ENCODE results near the gene RNASE2.
A peak's percentile ranks its signal among the peaks of the same experiment; 100 is the strongest.
"Not testable (repeated sequence)": the region's sequence is repeated elsewhere in the genome, so short reads cannot be mapped to it uniquely, and the experiment has no call there.

The RNASE2 gene

GRCh38 chr14:20982646-20983369 lies 27.5 kb downstream of the RNASE2 start:
- DNase-seq, result no peak

GRCh38 chr14:20985650-20986049 lies 30.4 kb downstream of the RNASE2 start:
- DNase-seq, result not testable (repeated sequence)

GRCh38 chr14:20986811-20987210 lies 31.5 kb downstream of the RNASE2 start:
- DNase-seq, result no peak

GRCh38 chr14:20988717-20989470 lies 33.6 kb downstream of the RNASE2 start:
- no peak for DNase-seq

GRCh38 chr14:20989471-20989786 lies 34.1 kb downstream of the RNASE2 start:
- no peak for DNase-seq

GRCh38 chr14:20989787-20990600 lies 34.7 kb downstream of the RNASE2 start, which contains the start of gene METTL17:
TSS of gene METTL17 (plus strand) at chr14:20989980. CDS start at chr14:20990003, 23 bp downstream.
- DNase-seq, result peak; percentile 60 to 70 (median 68)

- DNase-seq, result no peak
Measured at GRCh38 chr14:20996521-20996920, 41.2 kb downstream of the RNASE2 start.

GRCh38 chr14:20997115-20997514 lies 41.8 kb downstream of the RNASE2 start:
- no peak for DNase-seq

GRCh38 chr14:20997564-20997963 lies 42.3 kb downstream of the RNASE2 start:
- no peak for DNase-seq

GRCh38 chr14:20998139-20998538 lies 42.9 kb downstream of the RNASE2 start:
- DNase-seq, result no peak

- no peak for DNase-seq
Measured at GRCh38 chr14:20998674-20999366, 43.5 kb downstream of the RNASE2 start, which contains the start of gene SLC39A2. TSS of gene SLC39A2 (plus strand) at chr14:20999293. CDS start at chr14:20999447, 154 bp downstream.

GRCh38 chr14:20999591-20999990 lies 44.3 kb downstream of the RNASE2 start:
- DNase-seq, result no peak

- no peak for DNase-seq
Measured at GRCh38 chr14:21001218-21001617, 45.9 kb downstream of the RNASE2 start.

- DNase-seq, result no peak
Measured at GRCh38 chr14:21003788-21004346, 48.6 kb downstream of the RNASE2 start.
